H9 (cell line): Measurements from ENCODE around the gene CRMP1. TPM values are rescaled to one million over a fixed set of nuclear protein-coding genes. Genes with fewer than 3 reads are reported as not detected.

Experiments used
- DNase-seq: peaks from one replicate; pipeline ENCODE4 v3.0.0-alpha.2; 2017
- H2AFZ ChIP-seq: one replicate; pipeline ENCODE4 v1.6.1; 2013; ENCODE audit warnings: mild to moderate bottlenecking, low read length, control low read depth, moderate library complexity
- H2AK5ac ChIP-seq: 2 replicates; pipeline ENCODE4 v1.6.1; 2013; ENCODE audit warnings: low read length, control low read depth, mixed read lengths; ENCODE audit not compliant: insufficient read length
- H2BK120ac ChIP-seq: one replicate; pipeline ENCODE4 v1.6.1; 2013; ENCODE audit warnings: low read depth, mild to moderate bottlenecking, low read length, control low read depth, inconsistent platforms; ENCODE audit not compliant: poor library complexity, severe bottlenecking
- H2BK12ac ChIP-seq: 2 replicates; pipeline ENCODE4 v1.6.1; 2013; ENCODE audit warnings: low read length, control low read depth, mixed read lengths, low read depth; ENCODE audit not compliant: insufficient read length
- H2BK15ac ChIP-seq: 2 replicates; pipeline ENCODE4 v1.6.1; 2013; ENCODE audit warnings: low read depth, low read length, control low read depth
- H2BK20ac ChIP-seq: one replicate; pipeline ENCODE4 v1.6.1; 2013; ENCODE audit warnings: low read depth, mild to moderate bottlenecking, low read length, control low read depth, inconsistent platforms; ENCODE audit not compliant: poor library complexity, severe bottlenecking
- H2BK5ac ChIP-seq: 2 replicates; pipeline ENCODE4 v1.6.1; 2013; ENCODE audit warnings: low read length, control low read depth, mixed read lengths; ENCODE audit not compliant: insufficient read length
- H3K14ac ChIP-seq: 2 replicates; pipeline ENCODE4 v1.6.1; 2013; ENCODE audit warnings: low read length, control low read depth; ENCODE audit not compliant: insufficient read depth
- H3K18ac ChIP-seq: 2 replicates; pipeline ENCODE4 v1.6.1; 2013; ENCODE audit warnings: low read depth, mild to moderate bottlenecking, mixed read lengths, low read length, control low read depth; ENCODE audit not compliant: insufficient read length
- H3K23ac ChIP-seq: 2 replicates; pipeline ENCODE4 v1.6.1; 2013; ENCODE audit warnings: low read length, control low read depth, mixed read lengths, low read depth; ENCODE audit not compliant: insufficient read length
- H3K23me2 ChIP-seq: 2 replicates; pipeline ENCODE4 v1.6.1; 2013; ENCODE audit warnings: low read depth, mild to moderate bottlenecking, mixed read lengths, low read length, control low read depth; ENCODE audit not compliant: insufficient read length, poor library complexity, severe bottlenecking
- H3K27ac ChIP-seq: 2 replicates; pipeline ENCODE4 v1.5.1; 2013; ENCODE audit warnings: low read length, control low read depth, mixed read lengths, low read depth; ENCODE audit not compliant: insufficient read length
- H3K27me3 ChIP-seq: 2 replicates; pipeline ENCODE4 v1.6.1; 2013; ENCODE audit warnings: low read length, control low read depth, inconsistent platforms; ENCODE audit not compliant: insufficient read depth
- H3K4ac ChIP-seq: 2 replicates; pipeline ENCODE4 v1.6.1; 2013; ENCODE audit warnings: low read depth, mild to moderate bottlenecking, control low read depth, inconsistent platforms, low read length, moderate library complexity
- H3K4me1 ChIP-seq: 2 replicates; pipeline ENCODE4 v1.6.1; 2013; ENCODE audit warnings: low read length, control low read depth, inconsistent platforms; ENCODE audit not compliant: insufficient read depth
- H3K4me2 ChIP-seq: 2 replicates; pipeline ENCODE4 v1.6.1; 2013; ENCODE audit warnings: low read length, control low read depth, mixed read lengths; ENCODE audit not compliant: insufficient read length, insufficient read depth
- H3K56ac ChIP-seq: 2 replicates; pipeline ENCODE4 v1.6.1; 2013; ENCODE audit warnings: low read depth, mild to moderate bottlenecking, mixed read lengths, low read length, control low read depth; ENCODE audit not compliant: insufficient read length
- H3K79me1 ChIP-seq: 2 replicates; pipeline ENCODE4 v1.6.1; 2013; ENCODE audit warnings: low read depth, mild to moderate bottlenecking, moderate library complexity, low read length, control low read depth, inconsistent platforms; ENCODE audit not compliant: insufficient read depth, poor library complexity, severe bottlenecking
- H3K79me2 ChIP-seq: 2 replicates; pipeline ENCODE4 v1.6.1; 2013; ENCODE audit warnings: low read length, control low read depth, inconsistent platforms; ENCODE audit not compliant: insufficient read depth
- H3K9ac ChIP-seq: 2 replicates; pipeline ENCODE4 v1.6.1; 2013; ENCODE audit warnings: low read length, control low read depth, mixed read lengths; ENCODE audit not compliant: insufficient read length; ENCODE audit errors: extremely low read depth
- H3K9me3 ChIP-seq: one replicate; pipeline ENCODE4 v1.6.1; 2013; ENCODE audit warnings: low read depth, low read length, inconsistent platforms; ENCODE audit not compliant: control insufficient read depth
- H3T11ph ChIP-seq: one replicate; pipeline ENCODE4 v1.6.1; 2013; ENCODE audit warnings: mild to moderate bottlenecking, low read length, control low read depth, inconsistent platforms
- H4K20me1 ChIP-seq: one replicate; pipeline ENCODE4 v1.6.1; 2013; ENCODE audit not compliant: control insufficient read depth, insufficient read length, insufficient read depth
- H4K5ac ChIP-seq: 2 replicates; pipeline ENCODE4 v1.6.1; 2013; ENCODE audit warnings: low read depth, mild to moderate bottlenecking, mixed read lengths, low read length, control low read depth; ENCODE audit not compliant: insufficient read length
- H4K8ac ChIP-seq: replicated peaks from 2 replicates; pipeline ENCODE4 v1.6.1; 2013; ENCODE audit warnings: low read length, control low read depth, mixed read lengths, low read depth; ENCODE audit not compliant: insufficient read length
- H4K91ac ChIP-seq: 2 replicates; pipeline ENCODE4 v1.6.1; 2013; ENCODE audit warnings: low read depth, mild to moderate bottlenecking, moderate library complexity, mixed read lengths, low read length, control low read depth; ENCODE audit not compliant: insufficient read length
- H3K27ac Mint-ChIP-seq, 3 experiments: 2 replicates in 2 of 3; 3 replicates in 1 of 3; pipeline ENCODE4 v1.8.0; 2020 to 2021; ENCODE audit warnings: mixed read lengths in 3 of 3, mild to moderate bottlenecking in 1 of 3, moderate library complexity in 1 of 3
- H3K27me3 Mint-ChIP-seq: 2 replicates; pipeline ENCODE4 v1.8.0; 2021; ENCODE audit warnings: low read depth, mild to moderate bottlenecking, moderate library complexity, mixed read lengths
- H3K36me3 Mint-ChIP-seq, 3 experiments: 2 replicates in 2 of 3; 3 replicates in 1 of 3; pipeline ENCODE4 v1.8.0; 2020 to 2021; ENCODE audit warnings: low read depth in 3 of 3, mixed read lengths in 3 of 3; ENCODE audit not compliant: insufficient read depth in 1 of 3
- H3K4me1 Mint-ChIP-seq, 2 experiments: 2 replicates each; pipeline ENCODE4 v1.8.0; 2020; ENCODE audit warnings: mixed read lengths in 2 of 2
- H3K4me3 Mint-ChIP-seq, 2 experiments: 2 replicates in 1 of 2; 3 replicates in 1 of 2; pipeline ENCODE4 v1.8.0; 2020 to 2021; ENCODE audit warnings: mild to moderate bottlenecking in 2 of 2, mixed read lengths in 2 of 2, moderate library complexity in 1 of 2
- H3K9me3 Mint-ChIP-seq, 2 experiments: 2 replicates in 1 of 2; 3 replicates in 1 of 2; pipeline ENCODE4 v1.8.0; 2020; ENCODE audit warnings: mild to moderate bottlenecking in 2 of 2, mixed read lengths in 2 of 2, moderate library complexity in 1 of 2
- WGBS: extraction: QIAGEN DNeasy Blood & Tissue Kit; methylation state at CpG from one replicate; pipeline ENCODE4 v1.1.7; 2013; ENCODE audit warnings: missing lambda C conversion rate, low lambda C conversion rate, mixed read lengths; ENCODE audit not compliant: insufficient read length; ENCODE audit errors: extremely low coverage; 5-methylcytosine and 5-hydroxymethylcytosine counted together
- total RNA-seq: library from RNA; stranded (reverse); gene quantifications from 2 replicates; pipeline ENCODE4 v1.2.1, GENCODE V29; 2021
- TF ChIP-seq, protein P1 (sequence below): fragments of 200-600 bp; sonication (generic); conservative IDR thresholded peaks from 3 replicates; pipeline ENCODE4 v1.8.0; 2021; ENCODE audit warnings: antibody characterized with exemption, mild to moderate bottlenecking

Gene CRMP1
- total RNA-seq, 1 experiment from 2014 or later = 71.6 TPM

- Histone ChIP-seq H2BK12ac (no peak overlapping the region), H3K79me1 (no peaks in the 10 kb centered on the region), H2BK5ac (no peak overlapping the region), H3K4me2 (no peak overlapping the region), H3K9ac (no peak overlapping the region), H3K79me2 (no peaks in the 10 kb centered on the region), H4K91ac (no peak overlapping the region), H3T11ph (no peak overlapping the region), H4K20me1 (no peaks in the 10 kb centered on the region), H3K27ac (no peak overlapping the region), H3K14ac (no peak overlapping the region), H3K18ac (no peak overlapping the region), H3K9me3 (no peaks in the 10 kb centered on the region), H3K56ac (no peak overlapping the region), H2BK15ac (no peak overlapping the region), H3K4ac (no peak overlapping the region), H2AFZ (no peak overlapping the region), H4K5ac (no peak overlapping the region), H2BK120ac (no peak overlapping the region), H3K4me1 (no peaks in the 10 kb centered on the region), H3K23ac (no peak overlapping the region), H2AK5ac (no peak overlapping the region), H3K27me3 (no peaks in the 10 kb centered on the region), H2BK20ac (no peak overlapping the region), H4K8ac (no peak overlapping the region), H3K23me2 (no peaks in the 10 kb centered on the region)
- Mint-ChIP-seq H3K9me3 (peaks cover 0 to 3% of the 10 kb centered on the region in 2 experiments; a peak in 1 of 5 replicates), H3K27me3 (no peaks in the 10 kb centered on the region), H3K4me3 (no peak overlapping the region), H3K4me1 (peaks cover 15 to 16% of the 10 kb centered on the region in 2 experiments; a peak in 3 of 4 replicates), H3K27ac (peak overlapping the region in 1 of 3 experiments; percentile 13; a peak in 2 of 7 replicates), H3K36me3 (peaks cover 32 to 35% (median 34%) of the 10 kb centered on the region in 3 experiments)
- WGBS = no CpG with 5 or more reads among the region's 2 CpGs
- TF ChIP-seq, protein P1, sequence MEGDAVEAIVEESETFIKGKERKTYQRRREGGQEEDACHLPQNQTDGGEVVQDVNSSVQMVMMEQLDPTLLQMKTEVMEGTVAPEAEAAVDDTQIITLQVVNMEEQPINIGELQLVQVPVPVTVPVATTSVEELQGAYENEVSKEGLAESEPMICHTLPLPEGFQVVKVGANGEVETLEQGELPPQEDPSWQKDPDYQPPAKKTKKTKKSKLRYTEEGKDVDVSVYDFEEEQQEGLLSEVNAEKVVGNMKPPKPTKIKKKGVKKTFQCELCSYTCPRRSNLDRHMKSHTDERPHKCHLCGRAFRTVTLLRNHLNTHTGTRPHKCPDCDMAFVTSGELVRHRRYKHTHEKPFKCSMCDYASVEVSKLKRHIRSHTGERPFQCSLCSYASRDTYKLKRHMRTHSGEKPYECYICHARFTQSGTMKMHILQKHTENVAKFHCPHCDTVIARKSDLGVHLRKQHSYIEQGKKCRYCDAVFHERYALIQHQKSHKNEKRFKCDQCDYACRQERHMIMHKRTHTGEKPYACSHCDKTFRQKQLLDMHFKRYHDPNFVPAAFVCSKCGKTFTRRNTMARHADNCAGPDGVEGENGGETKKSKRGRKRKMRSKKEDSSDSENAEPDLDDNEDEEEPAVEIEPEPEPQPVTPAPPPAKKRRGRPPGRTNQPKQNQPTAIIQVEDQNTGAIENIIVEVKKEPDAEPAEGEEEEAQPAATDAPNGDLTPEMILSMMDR = no peak
- DNase-seq = peak; percentile 10
Measured at GRCh38 chr4:5788144-5788543, 104.7 kb downstream of the CRMP1 start.
